Sigmoid colon (tissue), 4 donors: ENCODE measurements around the gene LSM12.

Source experiments
- EP300 ChIP-seq, 4 donors: sonication (generic); formaldehyde crosslinking; IDR thresholded peaks; one replicate each; pipeline ENCODE4 v1.6.1; 2017; ENCODE audit warnings: antibody characterized with exemption in 4 of 4
- POLR2A ChIP-seq, 2 donors: fragments of 450-650 bp; IDR thresholded peaks; one replicate each; pipeline ENCODE4 v1.6.1; 2016; ENCODE audit warnings: antibody characterized with exemption in 2 of 2, mild to moderate bottlenecking in 2 of 2, moderate library complexity in 2 of 2
- POLR2AphosphoS5 ChIP-seq, 4 donors: sonication (generic); formaldehyde crosslinking; IDR thresholded peaks; one replicate each; pipeline ENCODE4 v1.6.1; 2017; ENCODE audit warnings: antibody characterized with exemption in 4 of 4
- TF ChIP-seq, protein P1 (sequence below), 4 experiments: fragments of 450-650 bp in 3 of 4; fragments of 200-600 bp in 1 of 4; IDR thresholded peaks; one replicate each; pipeline ENCODE4 v1.5.1; 2016 to 2019; ENCODE audit warnings: antibody characterized with exemption in 4 of 4, mild to moderate bottlenecking in 3 of 4, moderate library complexity in 2 of 4

DNA sequence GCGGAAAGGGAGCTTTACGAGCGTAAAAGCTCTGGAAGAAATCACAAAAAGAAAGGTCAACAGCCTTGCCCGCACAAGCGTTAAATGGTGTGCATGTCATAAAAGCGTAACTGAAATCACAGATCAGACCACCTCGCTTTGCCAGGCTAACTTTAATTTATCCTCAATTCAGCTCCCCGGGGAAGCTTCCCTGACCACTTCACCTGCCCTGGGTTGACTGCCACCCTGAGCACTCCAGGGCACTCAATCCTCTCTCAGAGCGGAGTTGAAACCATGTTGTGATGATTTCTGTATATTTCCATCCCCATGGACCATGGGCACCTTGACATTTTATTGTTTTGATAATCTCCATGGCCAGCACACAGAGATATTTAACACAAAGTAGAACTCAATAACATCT lies 78.2 kb downstream of the LSM12 start:
- TF ChIP-seq POLR2AphosphoS5 (IDR thresholded peaks at IDR 0.05) (no peak), POLR2A (IDR thresholded peaks at IDR 0.05) (no peak), EP300 (IDR thresholded peaks at IDR 0.05) (no peak)
- TF ChIP-seq, protein P1, sequence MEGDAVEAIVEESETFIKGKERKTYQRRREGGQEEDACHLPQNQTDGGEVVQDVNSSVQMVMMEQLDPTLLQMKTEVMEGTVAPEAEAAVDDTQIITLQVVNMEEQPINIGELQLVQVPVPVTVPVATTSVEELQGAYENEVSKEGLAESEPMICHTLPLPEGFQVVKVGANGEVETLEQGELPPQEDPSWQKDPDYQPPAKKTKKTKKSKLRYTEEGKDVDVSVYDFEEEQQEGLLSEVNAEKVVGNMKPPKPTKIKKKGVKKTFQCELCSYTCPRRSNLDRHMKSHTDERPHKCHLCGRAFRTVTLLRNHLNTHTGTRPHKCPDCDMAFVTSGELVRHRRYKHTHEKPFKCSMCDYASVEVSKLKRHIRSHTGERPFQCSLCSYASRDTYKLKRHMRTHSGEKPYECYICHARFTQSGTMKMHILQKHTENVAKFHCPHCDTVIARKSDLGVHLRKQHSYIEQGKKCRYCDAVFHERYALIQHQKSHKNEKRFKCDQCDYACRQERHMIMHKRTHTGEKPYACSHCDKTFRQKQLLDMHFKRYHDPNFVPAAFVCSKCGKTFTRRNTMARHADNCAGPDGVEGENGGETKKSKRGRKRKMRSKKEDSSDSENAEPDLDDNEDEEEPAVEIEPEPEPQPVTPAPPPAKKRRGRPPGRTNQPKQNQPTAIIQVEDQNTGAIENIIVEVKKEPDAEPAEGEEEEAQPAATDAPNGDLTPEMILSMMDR (IDR thresholded peaks at IDR 0.05), result no peak
